ENCODE data around the gene GZF1.

GRCh38 chr20:23387118-23387443 is 25.1 kb downstream of the GZF1 start:
- no peak for TF ChIP-seq CTCF (IDR thresholded peaks at IDR 0.05)
- TF ChIP-seq EZH2 (IDR thresholded peaks at IDR 0.05), result no peak

Measured in neural progenitor cell (in vitro differentiated cells).